ENCODE data around the gene LKAAEAR1.
"Not testable (repeated sequence)": the region's sequence is repeated elsewhere in the genome, so short reads cannot be mapped to it uniquely, and the experiment has no call there.

Gene LKAAEAR1

DNA sequence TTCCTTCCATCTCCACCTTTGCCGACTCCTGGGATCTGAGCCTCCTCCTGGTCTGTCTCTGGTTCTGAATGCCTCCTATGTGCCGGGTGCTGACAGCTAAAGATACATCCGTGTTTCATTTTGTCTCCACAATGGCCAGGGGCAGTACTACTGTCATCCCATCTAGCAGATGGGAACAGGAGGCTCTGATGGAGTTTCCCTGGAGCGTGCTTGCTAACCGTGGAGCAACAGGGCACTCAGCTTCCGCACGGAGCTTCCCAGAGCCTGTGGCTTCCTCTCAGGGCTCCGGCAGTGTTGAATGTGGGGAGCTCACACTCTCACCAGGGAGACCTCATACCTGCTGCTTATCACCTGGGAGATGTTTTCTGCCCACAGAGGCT is 35.1 kb upstream of the LKAAEAR1 start:
- Histone ChIP-seq H3K27me3 (ENCODE audit: control insufficient read depth in 5 of 5, insufficient read depth in 4 of 5, low read length in 5 of 5) (peaks cover 5 to 15% (median 12%) of the 10 kb centered on the region in 5 donors), H3K4me1 (ENCODE audit: control insufficient read depth in 5 of 5, insufficient read depth in 5 of 5, low read length in 5 of 5) (peaks cover 0 to 7% (median 5%) of the 10 kb centered on the region in 5 donors), H3K36me3 (ENCODE audit: control insufficient read depth in 5 of 5, insufficient read depth in 5 of 5, low read length in 5 of 5) (no peaks in the 10 kb centered on the region), H3K9me3 (ENCODE audit: control insufficient read depth in 5 of 5, low read length in 5 of 5) (no peaks in the 10 kb centered on the region), H3K4me3 (ENCODE audit: low read depth in 1 of 5, low read length in 5 of 5) (no peak overlapping the region), H3K27ac (ENCODE audit: low read depth, low read length) (no peak overlapping the region), H3K9ac (ENCODE audit: low read length in 5 of 5) (no peak overlapping the region)

DNA sequence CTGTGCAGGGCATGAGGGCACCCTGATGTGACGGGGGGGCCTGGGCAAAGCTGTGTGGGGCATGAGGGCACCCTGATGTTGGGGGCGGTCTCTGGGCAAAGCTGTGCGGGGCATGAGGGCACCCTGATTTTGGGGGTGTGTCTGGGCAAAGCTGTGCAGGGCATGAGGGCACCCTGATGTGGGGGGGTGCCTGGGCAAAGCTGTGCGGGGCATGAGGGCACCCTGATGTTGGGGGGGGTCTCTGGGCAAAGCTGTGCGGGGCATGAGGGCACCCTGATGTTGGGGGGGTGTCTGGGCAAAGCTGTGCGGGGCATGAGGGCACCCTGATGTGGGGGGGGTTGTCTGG is 33.2 kb upstream of the LKAAEAR1 start:
- H3K27ac ChIP-seq (ENCODE audit: low read depth, low read length); H3K4me3 ChIP-seq (ENCODE audit: low read depth in 1 of 5, low read length in 5 of 5); H3K4me1 ChIP-seq (ENCODE audit: control insufficient read depth in 5 of 5, insufficient read depth in 5 of 5, low read length in 5 of 5); H3K9me3 ChIP-seq (ENCODE audit: control insufficient read depth in 5 of 5, low read length in 5 of 5); H3K9ac ChIP-seq (ENCODE audit: low read length in 5 of 5); H3K36me3 ChIP-seq (ENCODE audit: control insufficient read depth in 5 of 5, insufficient read depth in 5 of 5, low read length in 5 of 5): not testable (repeated sequence)
- peaks cover 5 to 15% (median 12%) of the 10 kb centered on the region in 5 donors for H3K27me3 ChIP-seq (ENCODE audit: control insufficient read depth in 5 of 5, insufficient read depth in 4 of 5, low read length in 5 of 5)

DNA sequence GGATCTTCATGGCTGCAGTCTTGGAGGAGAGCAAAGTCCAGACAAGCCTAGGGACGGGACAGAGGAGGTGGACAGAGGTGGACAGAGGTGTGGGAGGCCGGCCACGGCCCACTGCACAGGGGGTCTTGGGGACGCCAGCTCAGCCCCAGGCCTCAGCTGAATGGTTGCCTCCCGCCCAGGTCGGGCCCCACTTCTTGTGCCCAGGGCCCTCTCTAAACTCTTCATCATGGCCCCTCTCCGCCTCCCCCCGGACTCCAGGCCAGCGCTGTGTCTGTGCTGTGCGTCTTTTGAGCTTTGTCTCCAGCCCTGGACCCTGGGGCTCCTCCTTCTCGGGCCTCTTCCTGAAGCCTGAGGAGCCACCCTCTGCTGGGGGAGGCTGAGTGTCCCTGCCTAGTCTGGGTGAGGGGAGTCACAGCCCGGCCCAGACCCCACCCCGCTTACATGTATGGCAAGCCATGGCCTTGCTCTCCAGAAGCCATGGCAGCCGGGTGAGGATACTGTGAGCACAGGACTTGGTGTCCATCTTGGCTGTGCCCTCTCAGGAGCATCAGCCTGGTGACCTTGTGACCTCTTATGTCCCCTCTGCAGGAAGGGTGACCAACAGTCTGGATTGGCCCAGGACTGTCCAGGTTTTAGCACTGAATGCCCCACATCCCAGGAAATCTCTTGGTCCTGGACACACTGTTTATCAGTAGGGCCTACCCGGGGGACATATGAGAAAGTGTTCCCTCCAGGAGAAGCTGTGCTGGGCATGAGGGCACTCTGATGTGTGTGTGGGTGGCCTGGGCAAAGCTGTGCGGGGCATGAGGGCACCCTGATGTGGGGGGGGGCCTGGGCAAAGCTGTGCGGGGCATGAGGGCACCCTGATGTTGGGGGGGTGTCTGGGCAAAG is 32.6 kb upstream of the LKAAEAR1 start:
- no peaks in the 10 kb centered on the region for H3K36me3 ChIP-seq (ENCODE audit: control insufficient read depth in 5 of 5, insufficient read depth in 5 of 5, low read length in 5 of 5)
- H3K27ac ChIP-seq (ENCODE audit: low read depth, low read length): no peak overlapping the region
- H3K9me3 ChIP-seq (ENCODE audit: control insufficient read depth in 5 of 5, low read length in 5 of 5): no peaks in the 10 kb centered on the region
- H3K9ac ChIP-seq (ENCODE audit: low read length in 5 of 5): no peak overlapping the region
- peaks cover 5 to 13% (median 12%) of the 10 kb centered on the region in 5 donors for H3K27me3 ChIP-seq (ENCODE audit: control insufficient read depth in 5 of 5, insufficient read depth in 4 of 5, low read length in 5 of 5)
- peaks cover 0 to 7% (median 5%) of the 10 kb centered on the region in 5 donors for H3K4me1 ChIP-seq (ENCODE audit: control insufficient read depth in 5 of 5, insufficient read depth in 5 of 5, low read length in 5 of 5)
- H3K4me3 ChIP-seq (ENCODE audit: low read depth in 1 of 5, low read length in 5 of 5): no peak overlapping the region

DNA sequence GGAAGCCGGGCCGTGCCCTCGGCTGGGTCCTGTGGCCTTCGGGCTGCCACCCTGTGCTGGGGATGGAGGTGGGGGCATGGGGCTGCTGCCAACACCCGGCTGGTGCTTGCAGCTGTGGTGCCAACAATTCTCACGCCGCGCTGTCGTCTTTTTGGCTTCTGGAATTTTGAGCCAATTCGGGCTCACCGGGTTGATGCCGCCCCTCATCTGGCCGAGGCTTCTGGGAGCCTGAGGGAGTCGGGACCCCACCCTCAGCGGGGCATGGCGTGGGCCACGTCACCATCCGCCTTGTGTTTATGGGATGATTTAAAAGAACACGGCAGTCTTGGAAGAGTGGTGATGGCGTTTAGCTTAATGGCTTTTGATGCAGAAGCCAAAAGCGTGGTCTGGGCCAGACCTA is 31.8 kb upstream of the LKAAEAR1 start:
- Histone ChIP-seq H3K9ac (ENCODE audit: low read length in 5 of 5) (no peak overlapping the region), H3K4me1 (ENCODE audit: control insufficient read depth in 5 of 5, insufficient read depth in 5 of 5, low read length in 5 of 5) (peaks cover 0 to 7% (median 5%) of the 10 kb centered on the region in 5 donors)

DNA sequence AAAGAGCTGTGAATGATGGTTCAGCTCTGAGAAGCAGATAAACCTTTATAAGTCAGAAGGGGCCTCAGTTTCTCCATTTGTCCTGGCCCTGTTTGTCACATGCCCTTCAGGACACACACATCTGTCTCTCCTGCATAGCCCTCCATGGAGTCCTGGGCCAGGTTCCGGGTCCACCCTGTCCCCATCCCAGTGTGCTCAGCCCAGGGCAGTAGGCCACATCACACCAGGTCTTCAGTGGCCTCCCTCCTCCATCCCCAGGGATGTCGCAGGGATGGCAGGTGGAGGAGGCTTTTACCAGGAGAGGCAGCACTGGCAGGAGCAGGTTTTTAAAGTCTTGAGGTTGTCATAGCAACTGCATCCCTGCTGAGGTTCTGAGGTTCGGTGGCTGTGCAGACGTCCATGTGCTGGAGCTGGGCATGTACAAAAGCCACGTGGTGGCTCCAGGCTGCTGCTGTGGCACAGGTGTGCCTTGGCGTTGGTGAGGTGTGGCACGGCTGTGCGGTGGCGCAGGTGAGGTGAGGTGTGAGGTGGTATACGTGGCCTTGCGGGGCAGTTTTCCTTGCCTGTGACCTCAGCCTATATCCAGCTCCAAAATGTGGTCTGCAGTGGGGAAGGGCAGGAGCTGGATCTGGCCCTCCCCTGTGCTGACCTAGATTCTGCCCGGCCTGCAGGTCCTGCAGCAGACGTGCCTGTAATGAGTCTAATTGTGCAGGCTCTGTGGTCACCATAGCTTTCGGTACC is 31.1 kb upstream of the LKAAEAR1 start:
- Histone ChIP-seq H3K9me3 (ENCODE audit: control insufficient read depth in 5 of 5, low read length in 5 of 5) (no peaks in the 10 kb centered on the region), H3K27ac (ENCODE audit: low read depth, low read length) (no peak overlapping the region), H3K36me3 (ENCODE audit: control insufficient read depth in 5 of 5, insufficient read depth in 5 of 5, low read length in 5 of 5) (no peaks in the 10 kb centered on the region), H3K9ac (ENCODE audit: low read length in 5 of 5) (no peak overlapping the region), H3K4me3 (ENCODE audit: low read depth in 1 of 5, low read length in 5 of 5) (no peak overlapping the region), H3K4me1 (ENCODE audit: control insufficient read depth in 5 of 5, insufficient read depth in 5 of 5, low read length in 5 of 5) (peaks cover 0 to 5% (median 4%) of the 10 kb centered on the region in 5 donors), H3K27me3 (ENCODE audit: control insufficient read depth in 5 of 5, insufficient read depth in 4 of 5, low read length in 5 of 5) (peaks cover 0 to 5% (median 4%) of the 10 kb centered on the region in 5 donors)

More for the DNA sequence above, 31.8 kb upstream of the LKAAEAR1 start:
- Histone ChIP-seq H3K27me3 (ENCODE audit: control insufficient read depth in 5 of 5, insufficient read depth in 4 of 5, low read length in 5 of 5) (peaks cover 0 to 6% (median 5%) of the 10 kb centered on the region in 5 donors), H3K27ac (ENCODE audit: low read depth, low read length) (no peak overlapping the region), H3K9me3 (ENCODE audit: control insufficient read depth in 5 of 5, low read length in 5 of 5) (no peaks in the 10 kb centered on the region), H3K4me3 (ENCODE audit: low read depth in 1 of 5, low read length in 5 of 5) (no peak overlapping the region), H3K36me3 (ENCODE audit: control insufficient read depth in 5 of 5, insufficient read depth in 5 of 5, low read length in 5 of 5) (no peaks in the 10 kb centered on the region)

DNA sequence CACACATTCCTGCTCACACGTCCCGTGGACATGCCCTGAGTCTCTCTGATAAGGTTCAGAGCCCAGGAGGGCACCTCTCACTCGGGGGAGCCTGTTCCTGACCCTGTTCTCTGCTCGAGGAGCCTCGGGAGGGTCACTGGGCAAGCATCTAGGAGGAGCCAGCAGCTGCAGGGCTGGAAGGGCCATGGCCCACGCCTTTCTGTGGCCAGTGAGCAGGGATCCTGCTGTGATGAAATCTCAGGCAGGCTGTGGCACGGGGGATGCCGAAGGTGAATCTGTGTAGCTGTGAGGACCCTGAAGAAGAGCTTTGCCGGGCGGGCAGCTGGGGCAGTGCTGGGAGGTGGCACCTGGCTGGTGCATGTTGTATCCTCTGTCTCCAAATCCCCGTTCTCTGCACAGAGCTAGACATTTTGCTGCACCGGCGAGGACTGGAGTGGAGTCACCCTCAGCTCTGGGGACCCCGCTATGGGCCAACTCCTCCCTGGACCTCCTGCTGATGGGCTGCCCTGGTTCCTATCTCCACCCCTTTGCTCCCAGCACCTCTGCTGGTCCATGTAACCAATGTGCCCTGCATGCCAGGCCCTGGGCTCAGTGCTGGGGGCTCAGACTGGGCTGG is 30.3 kb upstream of the LKAAEAR1 start:
- Histone ChIP-seq H3K27me3 (ENCODE audit: control insufficient read depth in 5 of 5, insufficient read depth in 4 of 5, low read length in 5 of 5) (peaks cover 0 to 6% (median 3%) of the 10 kb centered on the region in 5 donors), H3K36me3 (ENCODE audit: control insufficient read depth in 5 of 5, insufficient read depth in 5 of 5, low read length in 5 of 5) (no peaks in the 10 kb centered on the region), H3K27ac (ENCODE audit: low read depth, low read length) (no peak overlapping the region), H3K4me3 (ENCODE audit: low read depth in 1 of 5, low read length in 5 of 5) (no peak overlapping the region), H3K9me3 (ENCODE audit: control insufficient read depth in 5 of 5, low read length in 5 of 5) (no peaks in the 10 kb centered on the region), H3K4me1 (ENCODE audit: control insufficient read depth in 5 of 5, insufficient read depth in 5 of 5, low read length in 5 of 5) (no peaks in the 10 kb centered on the region), H3K9ac (ENCODE audit: low read length in 5 of 5) (no peak overlapping the region)

DNA sequence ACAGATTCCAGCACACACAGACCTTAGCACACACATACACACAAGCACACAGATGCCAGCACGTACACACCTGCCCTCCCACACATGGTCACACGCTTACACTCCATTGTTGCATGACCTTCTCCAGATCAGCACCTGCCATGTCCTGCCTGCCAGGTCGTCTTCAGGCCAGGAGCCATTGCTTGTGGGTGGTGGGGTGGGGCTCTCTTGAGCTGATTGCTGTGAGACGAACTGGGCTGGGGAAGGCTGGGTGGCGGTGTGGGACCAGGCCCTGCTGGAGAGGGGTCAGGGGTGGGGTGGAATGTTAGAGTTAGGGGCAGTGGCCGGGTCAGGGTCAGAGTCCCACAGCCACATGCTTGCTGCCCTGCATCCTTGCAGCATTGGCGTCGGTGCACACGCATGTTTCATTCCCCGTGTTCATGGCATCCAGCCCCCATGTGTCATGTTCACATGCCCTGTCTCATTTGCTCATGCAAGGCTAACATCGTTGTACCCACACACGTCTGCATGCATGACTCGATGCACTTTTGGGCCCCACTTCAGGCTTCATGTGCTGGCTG is 29.7 kb upstream of the LKAAEAR1 start:
- H3K4me1 ChIP-seq (ENCODE audit: control insufficient read depth in 5 of 5, insufficient read depth in 5 of 5, low read length in 5 of 5): no peaks in the 10 kb centered on the region
- no peak overlapping the region for H3K27ac ChIP-seq (ENCODE audit: low read depth, low read length)
- H3K27me3 ChIP-seq (ENCODE audit: control insufficient read depth in 5 of 5, insufficient read depth in 4 of 5, low read length in 5 of 5): peaks cover 0 to 7% (median 5%) of the 10 kb centered on the region in 5 donors
- no peaks in the 10 kb centered on the region for H3K36me3 ChIP-seq (ENCODE audit: control insufficient read depth in 5 of 5, insufficient read depth in 5 of 5, low read length in 5 of 5)
- no peaks in the 10 kb centered on the region for H3K9me3 ChIP-seq (ENCODE audit: control insufficient read depth in 5 of 5, low read length in 5 of 5)
- no peak overlapping the region for H3K4me3 ChIP-seq (ENCODE audit: low read depth in 1 of 5, low read length in 5 of 5)
- H3K9ac ChIP-seq (ENCODE audit: low read length in 5 of 5): no peak overlapping the region

DNA sequence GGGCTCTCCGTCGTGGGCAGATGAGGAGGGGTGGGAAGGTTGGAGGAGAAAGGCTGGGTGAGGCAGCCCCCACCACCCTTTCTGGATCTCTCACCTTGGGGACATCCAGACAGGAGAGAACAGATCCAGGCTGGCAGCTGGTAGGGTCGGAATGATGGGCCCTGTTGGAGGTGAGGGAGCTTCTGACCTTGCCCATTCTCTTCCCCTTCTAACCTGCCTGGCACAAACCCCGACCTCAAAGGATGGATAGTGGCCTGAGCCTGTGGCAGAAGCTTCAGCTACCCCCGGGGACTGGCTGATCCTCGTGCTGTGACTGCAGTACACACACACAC is 29.2 kb upstream of the LKAAEAR1 start:
- Histone ChIP-seq H3K27ac (ENCODE audit: low read depth, low read length) (no peak overlapping the region), H3K9ac (ENCODE audit: low read length in 5 of 5) (no peak overlapping the region), H3K36me3 (ENCODE audit: control insufficient read depth in 5 of 5, insufficient read depth in 5 of 5, low read length in 5 of 5) (no peaks in the 10 kb centered on the region)

DNA sequence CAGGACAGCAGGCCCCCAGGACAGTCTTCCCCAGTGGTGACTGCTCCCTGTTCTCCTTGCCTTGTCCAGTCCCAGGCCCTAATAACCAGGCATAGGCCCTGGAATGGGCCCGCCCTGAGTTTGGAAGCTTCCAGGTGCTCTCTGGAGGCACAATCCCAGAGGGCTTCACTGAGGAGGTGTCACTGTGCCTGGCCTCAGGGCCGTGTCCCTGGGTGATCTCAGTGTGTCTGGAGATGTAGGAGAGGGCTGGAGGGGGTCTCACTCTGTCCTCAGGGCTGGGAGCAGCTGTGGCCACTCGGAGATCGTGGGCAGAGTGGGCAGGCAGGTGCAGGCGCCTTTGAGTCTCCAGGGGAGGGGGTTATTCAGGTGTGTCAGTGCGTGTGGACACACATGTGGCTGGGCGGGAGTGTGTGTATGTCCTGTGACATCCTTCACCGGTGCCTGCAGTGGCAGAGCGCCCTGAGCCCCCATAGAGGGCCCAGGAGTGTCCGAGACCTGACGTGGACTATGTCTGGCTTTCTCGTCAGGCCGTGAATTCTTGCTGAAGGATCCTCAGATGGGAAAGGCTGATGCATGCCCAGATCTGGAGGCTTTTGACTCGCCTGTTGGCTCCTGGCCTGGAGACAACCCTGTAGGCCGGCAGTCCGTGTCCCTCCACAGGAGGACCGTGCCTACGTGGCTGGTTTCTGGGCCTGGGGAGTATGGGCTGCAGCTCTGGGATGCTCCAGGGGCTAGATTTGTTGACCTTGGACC is 28.7 kb upstream of the LKAAEAR1 start:
- H3K27ac ChIP-seq (ENCODE audit: low read depth, low read length): no peak overlapping the region
- no peak overlapping the region for H3K9ac ChIP-seq (ENCODE audit: low read length in 5 of 5)

More for the DNA sequence above, 29.2 kb upstream of the LKAAEAR1 start:
- H3K4me3 ChIP-seq (ENCODE audit: low read depth in 1 of 5, low read length in 5 of 5): no peak overlapping the region
- peaks cover 0 to 9% (median 5%) of the 10 kb centered on the region in 5 donors for H3K27me3 ChIP-seq (ENCODE audit: control insufficient read depth in 5 of 5, insufficient read depth in 4 of 5, low read length in 5 of 5)
- H3K4me1 ChIP-seq (ENCODE audit: control insufficient read depth in 5 of 5, insufficient read depth in 5 of 5, low read length in 5 of 5): no peaks in the 10 kb centered on the region
- H3K9me3 ChIP-seq (ENCODE audit: control insufficient read depth in 5 of 5, low read length in 5 of 5): no peaks in the 10 kb centered on the region

More for the DNA sequence above, 28.7 kb upstream of the LKAAEAR1 start:
- Histone ChIP-seq H3K36me3 (ENCODE audit: control insufficient read depth in 5 of 5, insufficient read depth in 5 of 5, low read length in 5 of 5) (no peaks in the 10 kb centered on the region), H3K4me3 (ENCODE audit: low read depth in 1 of 5, low read length in 5 of 5) (no peak overlapping the region), H3K27me3 (ENCODE audit: control insufficient read depth in 5 of 5, insufficient read depth in 4 of 5, low read length in 5 of 5) (peaks cover 0 to 12% (median 7%) of the 10 kb centered on the region in 5 donors), H3K9me3 (ENCODE audit: control insufficient read depth in 5 of 5, low read length in 5 of 5) (no peaks in the 10 kb centered on the region), H3K4me1 (ENCODE audit: control insufficient read depth in 5 of 5, insufficient read depth in 5 of 5, low read length in 5 of 5) (peaks cover 0 to 4% (median 0%) of the 10 kb centered on the region in 5 donors)

All from subcutaneous abdominal adipose tissue (tissue), 5 donors.